Fibroblast of peridontal ligament (primary cell): ENCODE data around the gene HHLA2.

Source experiments
- DNase-seq: peaks from one replicate; pipeline ENCODE4 v3.0.0-alpha.2; 2010; ENCODE audit errors: extremely low read depth

The HHLA2 gene

DNA sequence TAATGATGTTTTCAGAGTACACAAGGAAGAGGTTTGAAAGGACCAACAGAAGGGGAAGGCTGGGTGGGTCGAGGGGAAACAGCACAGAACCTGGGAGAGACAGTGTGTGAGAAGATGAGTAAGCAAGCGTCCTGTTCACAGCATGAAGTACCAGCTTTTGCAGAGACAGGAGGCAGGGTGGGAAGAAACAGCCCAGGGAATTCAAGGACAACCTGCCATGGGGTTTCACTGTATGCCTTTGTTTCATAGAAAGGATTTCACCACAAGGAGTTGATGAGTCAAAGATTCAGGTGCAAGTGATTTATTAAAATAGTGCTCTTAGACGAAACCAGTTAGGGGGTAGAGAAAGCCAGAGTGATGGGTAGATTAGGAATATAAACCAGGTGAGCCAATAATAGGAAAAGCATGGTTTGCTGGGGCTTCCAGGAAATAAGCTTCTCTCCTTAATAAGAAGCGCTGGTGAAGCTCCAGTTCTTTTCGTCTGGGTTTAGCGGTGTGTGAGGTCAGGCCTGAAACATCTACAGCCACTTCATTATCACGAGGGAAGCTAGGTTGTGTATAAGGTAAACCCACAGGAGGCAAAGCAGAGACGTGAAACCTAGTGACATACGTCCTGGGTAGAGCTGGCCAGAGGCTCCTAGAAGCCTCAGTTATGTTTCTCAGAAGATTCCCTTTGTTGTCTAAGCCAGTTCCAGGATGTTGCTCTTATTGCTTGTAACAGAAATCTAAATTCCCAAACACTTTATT, 3.9 kb downstream of the HHLA2 start:
- DNase-seq, result no peak

- DNase-seq, result peak; percentile 19
Observed at GRCh38 chr3:108301695-108302404, 5.5 kb downstream of the HHLA2 start.

DNA sequence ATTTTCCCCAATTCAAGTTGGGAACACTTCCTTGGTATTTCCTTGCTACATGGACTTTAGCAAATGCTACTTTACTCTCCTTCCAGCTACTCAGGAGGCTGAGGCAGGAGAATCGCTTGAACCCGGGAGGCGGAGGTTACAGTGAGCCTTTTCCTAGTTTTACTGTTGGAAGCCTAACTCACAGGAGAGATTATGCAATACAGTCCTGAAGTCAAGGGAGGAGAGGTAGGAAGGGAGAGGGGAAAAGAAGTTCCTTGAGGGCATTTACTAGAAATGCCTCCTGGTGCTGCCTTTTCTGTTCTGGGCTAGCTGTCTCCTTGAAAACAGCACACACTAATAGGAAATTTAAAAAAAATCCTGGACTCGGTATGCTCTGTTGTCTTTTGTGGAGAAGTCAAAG, 6.2 kb downstream of the HHLA2 start:
- DNase-seq, result no peak

DNA sequence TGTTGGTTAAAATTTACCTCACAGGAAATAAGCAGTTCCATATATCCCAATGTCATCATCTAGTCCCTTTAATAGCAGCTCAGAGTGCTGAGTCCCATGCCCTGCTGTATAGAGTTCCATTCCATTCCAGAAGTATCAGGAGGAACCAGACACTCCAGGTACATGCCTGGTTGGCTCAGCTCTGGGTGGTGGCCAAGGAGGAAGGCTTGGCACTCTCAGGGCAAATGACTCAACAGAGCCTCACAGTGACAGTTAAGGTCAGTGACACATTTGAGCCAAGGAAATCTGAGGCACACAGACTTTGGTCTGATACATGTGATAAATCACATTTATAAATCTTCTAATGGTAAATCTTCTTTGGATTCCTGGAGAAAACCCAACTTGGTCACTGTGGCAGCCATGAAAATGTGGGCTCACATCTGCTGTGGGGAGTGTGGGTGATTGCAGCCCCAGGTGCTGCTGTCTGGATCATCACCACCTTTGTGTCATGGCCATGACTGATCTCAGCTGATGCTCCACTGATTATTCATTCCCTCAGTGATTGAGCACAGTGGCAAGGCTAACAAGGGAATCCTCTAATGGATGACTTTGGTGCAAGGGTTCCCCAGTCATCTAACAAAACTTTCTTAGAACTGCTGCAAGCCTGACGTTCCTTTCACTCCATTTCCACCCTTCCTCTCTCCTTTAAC, 9.3 kb downstream of the HHLA2 start:
- no peak for DNase-seq

GRCh38 chr3:108311797-108312196, 15.4 kb downstream of the HHLA2 start:
- DNase-seq, result no peak

DNA sequence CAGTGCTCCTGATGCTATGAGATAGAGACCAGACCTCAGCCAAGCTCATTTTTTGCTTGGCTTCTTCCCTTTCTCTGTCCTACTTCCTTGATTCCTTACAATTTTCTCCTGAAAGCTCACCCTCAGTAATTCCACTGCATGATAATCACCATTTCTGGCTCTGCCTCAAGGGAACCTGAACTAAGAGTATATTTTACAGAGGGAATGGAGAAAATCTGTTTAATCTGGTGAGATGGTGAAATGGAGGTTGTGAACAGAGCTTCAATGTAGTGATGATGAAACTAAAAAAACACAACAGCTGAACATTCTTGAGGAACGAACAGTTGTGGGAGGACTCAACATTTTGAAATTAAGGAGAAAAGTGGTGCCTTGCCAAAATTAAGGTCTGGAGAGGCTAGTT, 16.3 kb downstream of the HHLA2 start:
- DNase-seq, result peak; percentile 49

DNA sequence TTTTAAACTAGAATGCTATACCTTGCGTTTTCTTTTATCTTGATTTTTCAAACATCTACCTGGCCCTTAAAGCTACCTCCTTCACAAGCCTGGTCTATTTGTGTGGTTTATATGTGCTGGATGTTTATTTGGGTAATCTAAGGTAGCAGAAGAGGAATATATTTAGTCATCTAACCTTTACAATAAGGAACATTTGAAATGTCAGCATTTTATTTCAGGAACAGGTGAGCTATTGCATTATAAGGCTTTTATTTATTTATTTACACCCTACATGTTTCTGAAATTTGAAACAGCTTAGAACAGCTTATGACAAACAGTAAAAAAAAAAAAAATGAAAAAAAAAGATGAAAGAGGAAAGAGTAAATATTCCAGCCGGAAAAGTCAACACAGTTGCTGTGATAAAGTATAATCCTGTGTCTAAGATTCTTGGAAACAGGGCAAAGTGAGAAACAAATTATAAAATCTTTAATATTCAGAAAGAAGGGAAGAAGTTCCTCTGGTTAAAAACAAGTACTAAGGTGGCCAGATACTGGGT, 19.5 kb downstream of the HHLA2 start:
- no peak for DNase-seq

- no peak for DNase-seq
Observed at GRCh38 chr3:108319428-108320082, 23.2 kb downstream of the HHLA2 start.

GRCh38 chr3:108320746-108321350, 24.5 kb downstream of the HHLA2 start:
- no peak for DNase-seq

DNA sequence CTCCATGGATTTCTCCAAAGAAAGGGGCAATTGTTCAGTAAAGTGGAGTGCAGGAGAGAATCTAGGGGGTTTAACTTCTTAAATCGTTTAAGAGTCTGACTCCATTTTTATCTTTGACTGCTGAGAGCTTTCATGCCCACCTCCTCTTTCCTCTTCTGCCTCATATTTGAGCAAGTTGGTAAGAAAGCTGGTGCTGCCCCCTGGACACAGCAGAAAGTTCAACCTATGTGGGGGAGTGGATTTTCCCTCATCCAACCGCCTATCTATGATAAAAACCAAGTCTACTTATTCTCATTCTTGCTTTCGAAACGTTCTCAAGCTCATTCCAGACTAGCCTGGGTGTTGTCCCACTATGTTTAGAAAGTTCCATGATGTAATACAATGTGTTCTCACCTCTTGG, 26.0 kb downstream of the HHLA2 start:
- no peak for DNase-seq

- no peak for DNase-seq
Observed at GRCh38 chr3:108324177-108324576, 27.8 kb downstream of the HHLA2 start.

GRCh38 chr3:108327168-108327567, 30.8 kb downstream of the HHLA2 start:
- DNase-seq, result no peak

DNA sequence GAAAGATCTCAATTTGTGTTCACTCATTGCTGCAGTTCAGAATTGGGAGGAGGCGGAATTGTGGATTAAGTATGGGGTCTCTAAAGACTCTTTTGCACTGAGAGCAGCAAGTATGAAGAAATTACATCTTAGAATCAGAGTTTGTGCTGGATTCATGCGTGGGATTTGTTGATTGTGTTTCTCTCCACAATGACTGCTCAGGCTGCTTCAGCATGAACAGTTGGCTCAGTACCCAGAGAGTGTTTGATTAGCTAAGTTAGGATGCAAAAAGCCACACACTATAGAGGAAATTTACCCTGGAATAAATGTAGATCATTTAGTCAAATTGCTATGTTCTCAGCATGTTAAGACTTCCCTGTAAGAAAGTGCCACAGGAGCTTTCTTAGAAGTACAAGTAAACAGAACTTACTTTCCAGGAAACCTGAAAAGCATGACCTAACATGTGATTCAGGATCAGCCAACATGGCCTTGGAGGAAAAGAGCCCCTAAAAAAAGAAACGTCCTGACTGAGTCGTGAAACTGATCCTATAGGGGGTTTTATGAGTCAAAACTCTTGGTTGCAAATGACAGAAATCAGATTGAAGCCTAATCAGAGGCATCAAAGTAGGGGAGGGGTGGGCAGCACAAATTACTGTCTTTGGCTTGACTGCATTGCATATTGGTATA, 32.6 kb downstream of the HHLA2 start:
- peak; percentile 2 for DNase-seq

DNA sequence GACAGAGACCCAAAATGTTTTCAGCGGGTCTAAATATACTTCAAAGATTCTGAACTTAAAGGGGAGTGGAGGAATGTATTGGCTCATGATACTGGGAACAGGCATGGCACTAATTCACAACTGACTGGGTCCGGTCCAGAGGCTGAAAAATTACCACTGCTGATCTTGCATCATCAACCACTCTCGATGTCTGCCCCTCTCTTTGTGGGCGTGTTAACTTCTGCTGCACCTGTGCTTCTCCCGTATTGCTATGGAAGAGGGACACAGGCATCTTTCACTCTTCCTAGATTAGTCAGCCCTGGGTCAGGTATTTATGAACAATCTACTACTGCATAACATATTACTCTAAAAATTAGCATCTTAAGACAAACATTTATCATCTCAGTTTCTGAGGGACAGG, 33.2 kb downstream of the HHLA2 start:
- no peak for DNase-seq

GRCh38 chr3:108329947-108330346, 33.6 kb downstream of the HHLA2 start:
- DNase-seq, result no peak

- no peak for DNase-seq
Observed at GRCh38 chr3:108331792-108332191, 35.4 kb downstream of the HHLA2 start.

GRCh38 chr3:108333961-108334360, 37.6 kb downstream of the HHLA2 start:
- peak; percentile 25 for DNase-seq

DNA sequence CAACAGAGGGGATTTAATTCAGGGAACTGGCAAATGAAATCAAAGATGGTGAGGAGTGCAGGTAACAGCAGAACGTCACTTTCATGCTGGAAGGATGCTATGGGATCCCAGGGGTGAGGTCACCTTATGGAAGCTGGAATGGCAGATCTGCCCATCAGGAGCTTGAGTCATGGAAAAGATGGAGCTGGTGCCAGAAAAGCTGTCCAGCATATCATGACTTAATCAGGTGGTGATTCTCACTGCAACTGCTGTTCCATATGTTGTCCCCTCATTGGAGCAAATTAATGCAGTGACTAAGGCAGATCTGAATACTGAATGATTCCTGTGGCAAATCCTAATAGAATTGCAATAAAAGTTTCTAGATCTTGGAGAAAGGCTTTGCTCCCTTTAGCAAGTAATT, 38.4 kb downstream of the HHLA2 start:
- DNase-seq, result no peak

DNA sequence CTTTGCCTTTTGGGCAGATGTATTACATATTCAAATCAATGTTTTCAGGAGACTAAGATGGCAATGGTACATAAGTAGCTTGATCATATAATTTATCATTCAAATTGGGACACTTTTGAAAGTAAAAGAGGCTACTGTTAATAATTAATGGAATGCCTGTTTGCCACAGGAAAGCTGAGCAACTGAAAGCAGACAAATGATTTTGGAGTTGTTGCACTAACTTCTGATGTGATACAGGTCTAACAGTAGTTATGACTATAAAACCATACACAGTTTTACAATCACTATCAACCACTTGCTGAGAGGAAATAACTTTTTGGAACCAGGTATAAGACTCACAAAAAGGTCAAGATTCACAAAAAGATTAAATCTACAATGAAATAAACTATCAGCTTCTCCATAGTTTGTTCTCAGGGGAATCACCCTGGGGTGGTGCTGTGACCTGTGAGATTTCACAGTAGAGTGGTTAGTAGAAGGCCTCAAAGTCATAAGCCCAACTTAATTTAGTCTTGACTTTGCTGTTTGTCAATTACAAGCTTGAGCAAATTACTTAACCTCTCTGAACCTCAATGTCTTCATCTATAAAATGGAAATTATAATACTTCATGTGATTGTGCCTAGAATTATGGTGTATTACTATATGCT, 42.7 kb downstream of the HHLA2 start:
- DNase-seq, result no peak

DNA sequence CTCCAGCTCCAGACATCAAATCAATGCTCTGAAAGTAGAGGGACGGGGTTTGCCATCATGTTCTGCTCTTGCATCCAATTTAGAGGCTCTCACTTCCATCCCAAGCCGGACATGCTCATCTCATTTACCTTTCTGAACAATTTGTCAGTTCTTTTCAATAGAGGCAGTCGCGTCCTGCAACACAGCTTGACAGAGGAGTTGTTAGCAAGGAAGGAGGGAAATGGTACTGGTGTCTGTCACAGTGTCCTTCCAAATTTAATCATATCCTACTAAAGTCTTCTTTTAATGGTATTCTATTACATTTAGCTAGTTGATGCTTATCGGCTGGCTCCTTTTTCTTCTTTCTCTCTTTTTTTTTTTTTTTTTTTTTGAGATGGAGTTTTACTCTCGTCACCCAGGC, 45.6 kb downstream of the HHLA2 start:
- no peak for DNase-seq
